ENCODE measurements around the gene POLDIP3.
"Not testable (repeated sequence)": the region's sequence is repeated elsewhere in the genome, so short reads cannot be mapped to it uniquely, and the experiment has no call there.

POLDIP3 gene

GRCh38 chr22:42619261-42620063 is 4.8 kb upstream of the POLDIP3 start:
- DNase-seq, result no peak

GRCh38 chr22:42617155-42617983 is 2.7 kb upstream of the POLDIP3 start:
- no peak for DNase-seq

DNA sequence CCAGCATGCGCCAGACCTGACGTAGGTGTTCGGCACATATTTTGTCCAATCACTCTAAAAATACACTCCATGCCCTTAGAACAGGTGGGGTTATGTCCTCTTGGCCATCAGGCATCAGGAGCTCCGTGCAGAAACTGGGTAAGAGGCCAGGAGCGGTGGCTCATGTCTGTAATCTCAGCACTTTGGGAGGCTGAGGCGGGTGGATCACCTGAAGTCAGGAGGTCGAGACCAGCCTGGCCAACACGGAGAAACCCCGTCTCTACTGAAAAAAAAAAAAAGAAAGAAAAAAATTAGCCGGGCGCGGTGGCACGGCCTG is 1.1 kb upstream of the POLDIP3 start:
- DNase-seq, result not testable (repeated sequence)

GRCh38 chr22:42615092-42615859 is 593 bp upstream of the POLDIP3 start:
- peak; percentile 99 for DNase-seq

DNA sequence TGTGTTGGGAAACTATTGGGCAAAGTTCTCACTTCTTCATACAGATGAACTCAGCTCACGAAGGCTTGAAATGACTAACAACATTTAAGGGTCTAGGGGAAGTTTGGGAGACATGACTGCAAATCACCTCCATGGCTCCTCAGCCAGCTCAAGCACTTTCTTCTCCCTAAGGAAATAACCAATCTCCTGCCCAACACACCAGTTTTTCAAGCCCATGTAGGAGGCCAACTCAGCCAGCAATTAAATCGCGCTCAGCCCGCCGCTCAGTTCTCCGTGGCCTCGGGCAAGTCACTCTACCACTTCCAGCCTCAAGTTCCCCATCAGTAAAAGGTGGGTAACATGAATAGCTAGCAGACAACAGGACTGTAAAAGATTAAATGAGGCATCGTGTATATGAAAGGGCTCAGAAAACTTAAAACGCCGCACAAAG is 796 bp downstream of the POLDIP3 start:
- DNase-seq, result peak; percentile 58

GRCh38 chr22:42612336-42612735 is 2.3 kb downstream of the POLDIP3 start:
- no peak for DNase-seq

DNA sequence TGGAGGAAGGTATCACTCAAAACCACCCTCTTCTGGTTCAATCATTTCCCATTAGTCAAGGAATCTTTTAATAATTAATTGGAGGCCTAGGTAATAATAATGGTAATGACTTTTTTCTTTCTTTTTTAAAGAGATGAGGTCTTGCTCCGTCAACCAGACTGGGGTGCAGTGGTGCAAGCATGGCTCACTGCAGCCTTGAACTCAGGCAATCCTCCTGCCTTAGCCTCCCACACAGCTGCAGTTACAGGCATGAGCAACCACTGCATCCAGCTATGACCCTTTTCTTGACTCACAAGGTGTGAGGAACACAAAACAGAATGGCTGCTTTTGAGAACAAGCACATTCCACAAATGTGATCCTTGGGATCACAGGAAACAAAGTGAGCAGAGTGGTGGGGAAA is 3.6 kb downstream of the POLDIP3 start:
- DNase-seq, result no peak

DNA sequence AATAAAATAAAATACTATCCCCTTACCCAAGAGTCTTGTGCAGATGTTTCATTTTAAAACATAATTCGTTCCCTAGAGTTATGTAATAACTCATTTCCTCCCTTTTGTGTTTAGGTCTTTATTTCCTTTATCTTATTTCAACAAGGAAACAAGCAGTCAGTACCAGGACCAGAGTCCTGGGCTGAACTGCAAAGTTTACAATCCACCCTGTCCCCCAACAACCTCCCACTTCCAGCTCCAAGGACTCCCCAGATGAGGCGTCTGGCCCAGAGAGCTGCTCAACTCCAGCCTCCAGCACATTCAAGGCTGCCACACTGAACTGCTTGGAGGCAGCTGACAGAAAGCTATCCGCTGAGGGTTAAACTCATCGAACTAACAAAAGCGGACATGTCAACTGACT is 4.5 kb downstream of the POLDIP3 start:
- DNase-seq, result no peak

DNA sequence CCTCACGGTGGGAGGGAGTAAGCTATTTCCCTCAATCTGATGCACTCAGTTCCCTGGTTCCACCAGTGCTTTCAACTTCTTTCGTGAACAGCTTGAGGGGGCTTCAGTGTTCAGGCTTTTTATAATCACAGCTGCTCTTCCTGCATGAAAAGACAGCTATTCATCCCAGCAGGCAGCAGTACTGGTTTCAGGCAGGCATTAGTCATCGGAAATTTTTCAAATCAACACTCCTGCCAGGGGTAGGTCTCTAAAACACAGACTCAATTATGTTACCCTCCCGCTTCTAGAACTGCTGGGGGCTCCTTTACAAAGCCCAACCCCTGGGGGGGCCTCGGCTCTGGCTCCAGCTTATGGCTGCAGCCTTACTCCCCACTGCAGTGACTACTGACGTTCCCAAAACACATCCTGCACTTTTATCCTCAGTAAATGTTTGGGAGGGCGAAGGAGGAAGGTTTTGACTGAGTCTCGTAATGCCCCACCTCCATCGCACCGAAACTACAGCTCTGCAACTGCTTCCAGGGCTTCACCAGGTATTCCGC is 5.8 kb downstream of the POLDIP3 start:
- peak; percentile 22 for DNase-seq

- DNase-seq, result no peak
These were observed 6.4 kb downstream of the POLDIP3 start for GRCh38 chr22:42608136-42608822.

DNA sequence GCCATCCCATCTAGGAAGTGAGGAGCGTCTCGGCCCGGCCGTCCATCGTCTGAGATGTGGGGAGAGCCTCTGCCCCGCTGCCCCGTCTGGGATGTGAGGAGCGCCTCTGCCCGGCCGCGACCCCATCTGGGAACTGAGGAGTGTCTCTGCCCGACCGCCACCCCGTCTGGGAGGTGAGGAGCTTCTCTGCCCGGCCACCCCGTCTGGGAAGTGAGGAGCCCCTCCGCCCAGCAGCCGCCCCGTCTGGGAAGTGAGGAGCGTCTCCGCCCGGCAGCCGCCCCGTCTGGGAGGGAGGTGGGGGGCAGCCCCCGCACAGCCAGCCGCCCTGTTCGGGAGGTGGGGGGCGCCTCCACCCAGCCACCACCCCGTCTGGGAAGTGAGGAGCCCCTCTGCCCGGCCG is 7.0 kb downstream of the POLDIP3 start:
- not testable (repeated sequence) for DNase-seq

DNA sequence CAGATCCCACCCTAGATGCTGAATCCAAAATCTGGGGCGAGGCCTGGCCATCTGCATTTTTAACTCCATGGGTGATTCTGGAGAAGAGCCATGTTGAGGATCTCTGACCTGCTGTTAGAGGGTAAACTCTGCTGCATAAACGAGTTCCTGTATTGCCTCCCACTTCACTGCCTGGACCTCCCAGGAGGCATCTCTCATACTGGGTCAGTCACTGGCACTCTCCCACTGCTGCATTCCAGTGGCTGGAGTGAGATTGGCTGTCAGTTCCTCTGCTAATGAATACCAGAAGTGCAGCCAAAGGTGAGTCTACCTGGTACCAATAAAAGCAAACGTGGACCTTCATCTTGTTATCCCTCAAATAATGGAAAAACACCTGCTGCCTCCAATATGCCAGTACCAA is 10.3 kb downstream of the POLDIP3 start:
- DNase-seq, result no peak

DNA sequence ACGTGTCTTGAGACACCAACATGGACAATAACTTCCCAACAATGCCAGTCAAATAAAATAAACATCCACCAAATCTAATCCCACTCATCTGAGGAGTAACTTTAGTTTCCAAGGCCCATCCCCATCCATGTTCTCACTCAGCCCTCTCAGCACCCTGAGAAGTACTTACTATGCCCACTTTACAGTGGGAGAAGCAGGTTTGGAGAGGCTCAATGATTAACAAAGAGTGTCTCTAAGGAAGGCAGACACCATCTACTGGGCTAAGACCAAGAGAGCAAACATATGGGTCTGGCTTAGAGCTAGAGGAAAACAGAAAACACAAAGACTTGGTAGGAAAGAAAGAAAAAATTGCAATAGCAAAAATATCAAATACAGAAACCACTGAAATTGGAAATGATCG is 11.3 kb downstream of the POLDIP3 start:
- DNase-seq, result no peak

DNA sequence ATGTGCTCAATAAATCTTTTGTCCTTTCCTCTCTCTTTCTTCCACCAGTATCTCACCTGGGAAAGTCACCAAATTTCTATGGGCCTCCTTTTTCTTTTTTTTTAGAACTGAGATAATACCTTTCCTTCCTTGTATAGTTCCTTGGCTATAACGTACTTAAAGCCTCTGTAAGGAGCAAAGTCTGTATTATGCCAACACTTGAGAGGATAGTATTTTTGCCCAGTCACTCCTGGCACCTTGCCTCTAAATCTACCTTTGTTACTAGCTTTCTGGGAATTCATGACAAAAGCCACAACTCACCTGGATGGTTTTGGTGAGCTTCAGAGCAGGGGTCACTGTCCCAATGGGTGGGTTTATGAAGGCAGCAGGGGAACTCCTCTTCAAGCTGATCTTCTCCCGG is 12.2 kb downstream of the POLDIP3 start:
- no peak for DNase-seq

DNA sequence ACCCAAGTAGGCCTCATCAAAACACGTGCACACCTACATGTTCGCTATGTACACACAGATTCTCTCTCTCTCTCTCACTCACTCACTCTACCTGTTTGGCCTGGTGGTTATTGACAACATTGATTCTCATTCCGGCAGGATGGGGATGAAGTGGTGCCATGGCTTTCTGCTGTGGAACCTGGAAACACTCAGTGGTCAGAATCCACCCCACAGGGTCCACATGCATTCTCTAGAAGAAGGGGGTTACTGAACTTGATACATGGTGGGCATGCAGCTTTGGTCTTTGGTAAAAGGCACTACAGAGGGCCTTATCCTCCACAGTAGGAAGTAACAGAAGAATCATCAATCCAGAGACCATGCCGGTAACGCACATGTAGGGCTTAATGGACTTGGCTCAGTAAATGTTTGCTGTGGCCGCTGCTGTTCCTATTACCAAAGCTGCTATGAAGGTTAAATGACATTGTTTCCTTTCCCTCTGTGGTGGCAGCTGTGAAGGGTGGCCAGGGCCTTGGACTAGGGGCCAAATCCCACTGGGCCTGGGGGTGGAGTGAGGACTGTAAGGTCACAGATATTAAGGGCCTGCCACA is 12.7 kb downstream of the POLDIP3 start:
- DNase-seq, result no peak

GRCh38 chr22:42596863-42597530 is 17.7 kb downstream of the POLDIP3 start:
- no peak for DNase-seq

GRCh38 chr22:42596336-42596735 is 18.3 kb downstream of the POLDIP3 start:
- DNase-seq, result no peak

DNA sequence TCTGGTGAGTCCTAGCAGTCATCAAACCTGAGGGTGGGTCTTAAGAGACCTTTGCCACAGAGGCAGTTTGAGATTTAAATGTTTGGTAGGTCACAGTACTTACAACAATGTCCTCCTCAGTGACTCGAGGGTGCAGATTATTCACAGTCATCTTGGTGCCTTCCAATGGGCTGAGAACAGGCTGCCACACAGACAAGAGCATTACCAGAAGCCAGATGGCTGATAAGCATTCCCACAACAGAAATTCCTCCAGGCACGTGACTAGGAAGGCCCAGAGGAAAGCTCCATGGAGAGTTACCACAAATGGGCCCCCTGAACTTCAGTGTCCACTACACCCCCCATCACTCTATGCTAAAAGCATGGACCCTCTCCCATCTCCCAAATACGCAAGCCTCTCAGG is 19.2 kb downstream of the POLDIP3 start:
- no peak for DNase-seq

DNA sequence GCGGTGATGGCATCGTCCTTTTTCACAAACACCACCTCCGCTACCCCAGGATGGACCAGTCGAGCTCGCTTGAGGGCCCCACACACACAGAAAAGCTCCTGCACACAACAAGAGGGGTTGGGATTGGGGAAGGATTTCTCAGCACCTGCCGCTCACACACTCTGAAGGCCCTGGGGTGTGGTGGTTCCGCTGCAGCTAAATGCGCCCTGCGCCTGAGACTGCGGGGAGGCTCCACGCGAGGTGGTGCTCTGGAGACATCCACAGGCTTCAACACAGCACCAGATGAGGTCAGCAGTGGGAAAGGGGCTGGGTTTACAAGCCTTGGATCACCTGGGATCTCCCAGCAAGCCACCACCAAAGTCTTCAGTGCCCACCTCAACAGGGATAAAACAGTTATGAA is 22.7 kb downstream of the POLDIP3 start:
- DNase-seq, result no peak

GRCh38 chr22:42587588-42588175 is 27.0 kb downstream of the POLDIP3 start:
- DNase-seq, result no peak

DNA sequence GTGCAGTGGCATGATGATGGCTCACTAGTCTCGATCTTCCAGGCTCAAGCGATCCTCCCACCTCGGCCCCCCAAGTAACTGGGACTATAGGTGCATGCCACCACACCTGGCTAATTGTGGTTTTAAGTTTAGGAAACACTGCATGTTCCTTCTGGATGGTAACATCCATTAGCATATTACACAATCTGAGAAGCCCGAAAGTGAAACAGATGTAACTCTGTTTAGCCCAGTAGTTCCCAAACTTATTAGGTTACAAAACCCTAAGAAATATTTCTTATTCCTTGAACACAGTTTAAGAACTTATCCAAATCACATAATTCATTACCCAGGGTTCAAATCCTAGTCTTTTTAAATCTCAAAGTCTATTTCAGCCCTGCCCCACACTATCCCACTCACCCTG is 28.3 kb downstream of the POLDIP3 start:
- no peak for DNase-seq
